GM23248 (cell line): ENCODE results near the gene CDAN1.

Source experiments
- EZH2 ChIP-seq: fragments of 200-600 bp; sonication (generic); IDR thresholded peaks from 2 replicates; pipeline ENCODE4 v1.6.1; 2018; ENCODE audit warnings: antibody characterized with exemption, mild to moderate bottlenecking; ENCODE audit not compliant: insufficient read depth, poor library complexity, severe bottlenecking
- EZH2phosphoT487 ChIP-seq: fragments of 200-600 bp; sonication (generic); IDR thresholded peaks from 2 replicates; pipeline ENCODE4 v1.6.1; 2018; ENCODE audit warnings: antibody characterized with exemption, moderate library complexity, mild to moderate bottlenecking, low read depth; ENCODE audit not compliant: insufficient read depth

DNA sequence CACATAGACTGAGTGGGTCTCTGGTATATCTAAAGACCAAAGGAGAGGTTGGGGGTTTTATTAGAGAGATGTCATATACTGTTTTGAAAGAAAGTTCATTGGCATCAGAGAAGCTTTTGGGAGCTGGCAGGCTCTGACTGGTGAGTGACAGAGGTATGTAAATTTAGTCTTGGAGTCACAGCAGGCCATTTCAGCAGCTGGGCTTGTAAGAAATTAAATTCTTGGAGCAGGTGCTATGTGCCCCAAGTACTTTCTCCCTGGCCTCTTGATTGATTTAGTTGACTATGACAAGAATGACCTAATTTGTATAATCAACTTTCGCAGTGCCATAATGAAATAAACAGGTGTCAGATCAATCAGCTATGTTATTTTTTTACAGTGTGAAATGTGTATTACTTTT, 47.8 kb upstream of the CDAN1 start:
- TF ChIP-seq EZH2phosphoT487, result no peak
- no peak for TF ChIP-seq EZH2
